ENCODE data around the gene SRSF4. TPM values are rescaled to one million over a fixed set of nuclear protein-coding genes. Genes with fewer than 3 reads are reported as not detected.

SRSF4 gene
- polyA plus RNA-seq, 1 donor = 68.9 TPM

Other genes starting within 250 kb of the SRSF4 start
- 5.9 TPM for gene TMEM200B, start 58.0 kb downstream of the SRSF4 start, polyA plus RNA-seq (ENCODE audit: insufficient read length)
- gene MECR, start 49.0 kb upstream of the SRSF4 start, polyA plus RNA-seq (ENCODE audit: insufficient read length) = 21.5 TPM
- gene PTPRU, start 54.6 kb upstream of the SRSF4 start, polyA plus RNA-seq (ENCODE audit: insufficient read length) = 14.1 TPM

All from forelimb muscle (tissue), 1 donor.